Inflammatory macrophage treated with lipopolysaccharide for 1 hour (primary cell): ENCODE data around the gene CAPNS2.

ENCODE experiments used
- DNase-seq, 2 donors: peaks; one replicate each; pipeline ENCODE4 v3.0.0-alpha.2; 2020 to 2022

Gene CAPNS2

GRCh38 chr16:55566432-55567175 lies at the start of gene CAPNS2:
Gene CAPNS2 (plus strand): TSS chr16:55566684. CDS start chr16:55566757, 73 bp downstream.
- peak; percentile 59 to 70 for DNase-seq

- DNase-seq = no peak
Observed at GRCh38 chr16:55521792-55522191, 44.7 kb upstream of the CAPNS2 start.

- DNase-seq = no peak
Observed at GRCh38 chr16:55526441-55526840, 40.0 kb upstream of the CAPNS2 start.

- no peak for DNase-seq
Observed at GRCh38 chr16:55527885-55528284, 38.6 kb upstream of the CAPNS2 start.

- peak in 1 of 2 donors; percentile 73 for DNase-seq
Observed at GRCh38 chr16:55529018-55529417, 37.5 kb upstream of the CAPNS2 start.

- no peak for DNase-seq
Observed at GRCh38 chr16:55530316-55530856, 36.1 kb upstream of the CAPNS2 start.

GRCh38 chr16:55532227-55532626 lies 34.3 kb upstream of the CAPNS2 start:
- DNase-seq = no peak

- peak; percentile 58 to 75 for DNase-seq
Observed at GRCh38 chr16:55534756-55535155, 31.7 kb upstream of the CAPNS2 start.

- peak; percentile 69 to 70 for DNase-seq
Observed at GRCh38 chr16:55539049-55539448, 27.4 kb upstream of the CAPNS2 start.

GRCh38 chr16:55539488-55539887 lies 27.0 kb upstream of the CAPNS2 start:
- DNase-seq = no peak

GRCh38 chr16:55540221-55540620 lies 26.3 kb upstream of the CAPNS2 start:
- DNase-seq = no peak

- peak; percentile 31 to 39 for DNase-seq
Observed at GRCh38 chr16:55542459-55543082, 23.9 kb upstream of the CAPNS2 start.

GRCh38 chr16:55543472-55543871 lies 23.0 kb upstream of the CAPNS2 start:
- peak in 1 of 2 donors; percentile 35 for DNase-seq

GRCh38 chr16:55552621-55553020 lies 13.9 kb upstream of the CAPNS2 start:
- no peak for DNase-seq

- DNase-seq = no peak
Observed at GRCh38 chr16:55555436-55555835, 11.0 kb upstream of the CAPNS2 start.

- DNase-seq = no peak
Observed at GRCh38 chr16:55557186-55557585, 9.3 kb upstream of the CAPNS2 start.

- no peak for DNase-seq
Observed at GRCh38 chr16:55559233-55559632, 7.3 kb upstream of the CAPNS2 start.

- DNase-seq = no peak
Observed at GRCh38 chr16:55559933-55560516, 6.5 kb upstream of the CAPNS2 start.

- no peak for DNase-seq
Observed at GRCh38 chr16:55561319-55561848, 5.1 kb upstream of the CAPNS2 start.

GRCh38 chr16:55562936-55563335 lies 3.5 kb upstream of the CAPNS2 start:
- DNase-seq = no peak

GRCh38 chr16:55563797-55564196 lies 2.7 kb upstream of the CAPNS2 start:
- no peak for DNase-seq

GRCh38 chr16:55565086-55565485 lies 1.4 kb upstream of the CAPNS2 start:
- DNase-seq = peak; percentile 26 to 43

GRCh38 chr16:55567382-55567781 lies 898 bp downstream of the CAPNS2 start:
- DNase-seq = peak; percentile 29 to 36

- DNase-seq = no peak
Observed at GRCh38 chr16:55568207-55568606, 1.7 kb downstream of the CAPNS2 start.
